ENCODE results near the gene SOS1.
"Not testable (repeated sequence)": the region's sequence is repeated elsewhere in the genome, so short reads cannot be mapped to it uniquely, and the experiment has no call there.

Gene SOS1

GRCh38 chr2:39138187-39138836, 17.5 kb upstream of the SOS1 start:
- DNase-seq = not testable (repeated sequence)

GRCh38 chr2:39136799-39137198, 15.9 kb upstream of the SOS1 start:
- DNase-seq = no peak

DNA sequence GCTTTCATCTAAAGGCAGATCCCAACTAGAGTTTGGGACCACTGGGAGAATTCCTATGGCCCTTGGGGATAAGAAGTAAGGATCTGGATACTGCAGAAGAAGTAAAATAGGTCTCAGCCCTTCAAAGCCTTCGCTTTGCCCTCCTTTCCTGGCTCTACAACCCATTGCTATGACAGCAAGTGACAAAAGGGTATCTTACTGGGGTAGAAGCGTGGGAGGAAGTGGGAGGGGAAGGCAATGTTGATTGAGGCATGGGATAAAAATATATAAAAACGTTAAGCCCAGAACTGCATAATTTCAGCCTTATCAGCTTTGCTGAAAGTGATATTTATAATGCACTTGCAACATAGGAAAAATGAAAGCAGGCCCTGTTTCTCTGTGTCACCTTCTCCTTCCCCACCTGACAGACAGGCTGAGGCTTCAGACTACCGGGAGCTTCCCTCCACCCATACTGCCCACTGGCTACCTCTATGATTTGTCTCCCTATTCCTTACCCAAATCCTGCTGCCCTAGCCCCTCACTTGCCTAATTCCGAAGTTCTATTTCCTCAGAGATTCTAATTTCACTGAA, 14.9 kb upstream of the SOS1 start:
- no peak for DNase-seq

- DNase-seq = no peak
Observed at GRCh38 chr2:39133215-39133851, 12.5 kb upstream of the SOS1 start.

DNA sequence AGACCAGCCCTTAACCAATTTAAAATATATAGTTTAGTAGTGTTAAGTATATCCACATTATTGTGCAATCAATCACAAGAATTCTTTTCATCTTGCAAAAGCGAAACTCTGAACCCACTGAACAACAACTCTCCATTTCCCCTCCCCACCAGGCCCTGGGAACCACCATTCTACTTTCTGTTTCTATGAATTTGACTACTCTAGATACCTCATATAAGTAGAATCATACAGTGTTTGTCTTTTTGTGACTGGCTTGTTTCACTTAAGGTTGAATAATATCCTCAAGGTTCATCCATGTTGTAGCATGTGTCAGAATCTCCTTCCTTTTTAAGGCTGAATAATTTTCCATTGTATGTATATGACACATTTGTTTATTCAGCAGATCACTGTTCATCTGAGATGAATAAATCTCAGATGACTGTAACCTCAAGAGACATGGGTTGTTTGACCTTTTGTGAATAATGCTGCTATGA, 8.1 kb upstream of the SOS1 start:
- DNase-seq = no peak

GRCh38 chr2:39127973-39128372, 7.1 kb upstream of the SOS1 start:
- DNase-seq = no peak

DNA sequence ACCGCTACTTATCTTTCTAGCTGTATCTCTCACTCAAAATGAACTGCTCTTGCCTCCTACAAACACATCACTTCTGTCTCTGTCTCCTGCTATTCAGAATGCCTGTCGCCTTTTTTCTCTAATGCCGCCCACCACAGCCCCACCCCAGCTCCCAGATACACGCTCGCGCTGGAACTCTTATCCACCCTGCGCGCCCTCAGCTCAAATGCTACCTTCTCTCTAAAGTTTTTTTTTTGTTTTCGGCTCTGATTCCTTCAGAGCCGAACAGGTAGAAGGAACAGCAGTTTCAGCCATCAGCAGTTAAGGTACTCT, 3.9 kb upstream of the SOS1 start:
- DNase-seq = no peak

DNA sequence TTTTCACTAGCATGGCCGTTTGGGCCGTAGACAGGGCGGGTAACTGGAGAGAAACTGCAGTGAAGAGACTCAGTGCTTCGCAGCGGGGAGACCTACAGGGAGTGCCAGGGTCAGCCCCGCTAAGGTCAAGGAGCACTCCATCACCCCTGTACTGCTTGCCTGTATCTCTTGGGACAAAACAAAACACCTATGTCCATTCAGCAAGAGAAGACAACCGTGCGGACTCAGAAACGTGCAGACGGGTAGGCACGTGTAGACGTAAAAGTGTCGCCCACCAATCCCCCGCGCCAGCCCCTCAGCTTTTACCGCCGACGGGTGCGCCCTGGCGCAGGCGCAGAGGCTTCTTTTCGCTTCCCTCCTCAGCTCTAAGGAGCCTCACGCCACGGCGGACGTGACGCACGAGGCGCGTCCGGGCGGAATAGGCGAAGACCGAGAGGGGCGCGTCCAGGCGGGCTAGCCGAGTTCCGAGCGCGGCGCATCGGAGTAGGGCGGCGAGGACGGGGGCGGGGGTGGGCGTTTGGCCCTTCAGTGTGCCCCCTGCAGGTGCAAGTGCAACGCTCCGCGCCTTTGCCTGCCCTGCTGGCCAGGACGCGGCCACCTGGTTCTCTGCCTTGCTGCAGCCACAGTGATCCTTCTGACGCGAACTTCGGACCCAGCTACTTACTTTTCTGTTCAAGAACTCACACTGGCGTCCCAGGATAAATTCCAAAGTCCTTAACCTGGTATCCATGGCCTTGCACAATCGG, 3.3 kb upstream of the SOS1 start:
- DNase-seq = peak; percentile 97

- DNase-seq = no peak
Observed at GRCh38 chr2:39123436-39123999, 2.7 kb upstream of the SOS1 start.

- peak; percentile 76 for DNase-seq
Observed at GRCh38 chr2:39121523-39122063, 742 bp upstream of the SOS1 start.

GRCh38 chr2:39120521-39120770, 405 bp downstream of the SOS1 start:
- DNase-seq = no peak

DNA sequence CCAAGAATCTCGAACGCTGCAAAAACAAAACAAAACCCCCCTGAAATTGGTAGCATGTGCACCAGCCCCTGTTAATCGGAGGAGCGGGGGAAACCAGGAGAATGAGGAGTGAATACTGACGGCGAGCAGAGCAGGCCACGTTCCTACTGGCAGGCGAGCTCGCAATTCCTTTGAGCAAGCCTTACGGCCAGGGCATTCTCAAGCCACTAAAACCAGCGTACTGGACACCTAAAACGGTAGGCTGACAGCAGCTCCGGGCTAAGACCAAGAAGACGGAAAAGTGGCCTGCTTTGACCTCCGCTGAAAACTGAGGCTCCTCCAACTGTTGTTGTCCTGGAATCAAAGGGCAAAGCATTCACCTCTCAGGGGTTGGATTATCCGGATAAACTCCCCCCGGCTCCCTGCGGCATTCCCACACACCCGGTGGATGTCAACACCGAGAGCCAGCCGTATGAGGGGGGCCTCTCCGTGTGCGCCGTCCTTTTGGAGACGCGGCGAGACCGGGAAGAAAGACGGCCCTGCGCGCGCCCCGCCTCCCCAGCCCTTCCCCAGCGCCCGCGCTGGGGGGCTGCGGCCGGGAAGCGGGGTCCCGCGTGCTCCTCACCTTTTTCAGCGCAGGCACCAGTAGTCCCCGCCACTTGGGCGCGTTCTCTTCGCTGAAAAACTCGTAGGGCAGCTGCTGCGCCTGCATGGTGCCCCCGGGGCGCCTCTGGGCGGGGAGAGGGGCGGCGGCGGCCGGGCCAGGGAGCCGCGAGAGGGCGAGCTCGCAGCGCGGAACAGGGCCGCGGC, 925 bp downstream of the SOS1 start:
- DNase-seq = peak; percentile 20

- no peak for DNase-seq
Observed at GRCh38 chr2:39118786-39119499, 1.9 kb downstream of the SOS1 start.

- no peak for DNase-seq
Observed at GRCh38 chr2:39115556-39115955, 5.3 kb downstream of the SOS1 start.

DNA sequence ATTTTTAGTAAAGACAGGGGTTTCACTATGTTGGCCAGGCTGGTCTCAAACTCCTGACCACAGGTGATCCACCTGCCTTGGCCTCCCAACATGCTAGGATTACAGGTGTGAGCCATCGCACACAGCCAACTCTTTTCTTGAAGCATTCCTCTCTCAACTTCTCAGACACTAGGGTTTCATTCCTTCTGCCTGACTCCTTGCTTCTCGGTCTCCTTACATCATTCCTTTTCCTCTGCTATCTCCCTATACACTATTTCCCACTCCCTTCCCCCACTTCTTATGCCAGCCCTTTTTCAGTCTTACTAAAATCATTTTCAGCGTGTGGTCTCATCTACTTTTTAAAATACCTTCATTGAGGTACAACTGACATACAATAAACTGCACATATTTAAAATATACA, 6.1 kb downstream of the SOS1 start:
- DNase-seq = no peak

DNA sequence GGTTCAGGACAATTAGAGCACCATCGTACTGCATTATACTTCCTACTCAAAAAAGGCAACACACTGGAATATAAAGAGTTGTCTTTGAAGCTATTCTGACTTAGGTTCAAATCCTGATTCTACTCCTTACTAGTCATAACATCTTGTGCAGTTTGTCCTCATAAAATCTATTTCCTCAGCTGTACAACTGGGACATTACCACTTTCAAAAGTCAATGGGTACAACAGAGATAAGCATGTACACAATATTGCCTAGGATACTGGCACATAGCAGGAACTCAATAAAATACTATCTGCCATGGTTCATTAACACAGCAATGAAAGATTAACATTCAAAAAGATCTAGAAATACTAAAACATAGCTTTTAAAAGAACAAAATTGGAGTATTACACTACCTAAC, 11.3 kb downstream of the SOS1 start:
- DNase-seq = no peak

DNA sequence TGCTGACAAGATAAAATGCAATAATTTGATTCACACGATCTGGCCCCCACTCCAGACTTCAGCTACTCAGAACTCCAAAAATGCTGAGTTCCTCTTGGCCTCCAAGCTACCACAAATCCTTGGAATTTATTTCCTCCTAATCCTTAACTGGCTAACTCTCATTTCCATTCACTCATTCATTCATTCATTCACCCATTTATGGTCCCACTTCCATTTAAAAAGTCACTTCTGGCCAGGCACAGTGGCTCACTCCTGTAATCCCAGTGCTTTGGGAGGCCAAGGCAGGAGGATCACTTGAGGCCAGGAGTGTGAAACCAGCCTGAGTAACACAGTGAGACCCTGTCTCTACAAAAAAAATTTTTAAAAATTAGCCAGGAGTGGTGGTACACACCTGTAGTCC, 12.5 kb downstream of the SOS1 start:
- DNase-seq = no peak

- DNase-seq = no peak
Observed at GRCh38 chr2:39107724-39108273, 13.1 kb downstream of the SOS1 start.

DNA sequence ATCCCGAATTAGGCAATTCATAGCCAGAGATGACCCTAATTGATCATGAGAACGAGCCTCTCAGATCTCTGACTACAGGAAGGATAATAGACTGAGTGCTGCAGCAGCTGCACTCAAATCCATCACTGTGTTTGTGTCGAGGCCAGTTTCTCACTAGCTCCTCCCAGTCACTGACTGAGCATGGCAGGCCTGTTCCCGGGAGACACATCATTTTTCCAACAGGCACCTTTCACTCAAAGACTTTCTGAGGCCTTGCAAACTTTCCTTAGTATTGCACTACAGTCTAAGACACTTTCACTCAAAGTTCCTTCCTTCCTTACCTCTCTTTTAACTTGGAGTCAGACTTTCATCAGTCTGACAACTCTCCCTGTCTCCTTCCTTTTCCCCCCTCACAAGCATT, 13.7 kb downstream of the SOS1 start:
- no peak for DNase-seq

DNA sequence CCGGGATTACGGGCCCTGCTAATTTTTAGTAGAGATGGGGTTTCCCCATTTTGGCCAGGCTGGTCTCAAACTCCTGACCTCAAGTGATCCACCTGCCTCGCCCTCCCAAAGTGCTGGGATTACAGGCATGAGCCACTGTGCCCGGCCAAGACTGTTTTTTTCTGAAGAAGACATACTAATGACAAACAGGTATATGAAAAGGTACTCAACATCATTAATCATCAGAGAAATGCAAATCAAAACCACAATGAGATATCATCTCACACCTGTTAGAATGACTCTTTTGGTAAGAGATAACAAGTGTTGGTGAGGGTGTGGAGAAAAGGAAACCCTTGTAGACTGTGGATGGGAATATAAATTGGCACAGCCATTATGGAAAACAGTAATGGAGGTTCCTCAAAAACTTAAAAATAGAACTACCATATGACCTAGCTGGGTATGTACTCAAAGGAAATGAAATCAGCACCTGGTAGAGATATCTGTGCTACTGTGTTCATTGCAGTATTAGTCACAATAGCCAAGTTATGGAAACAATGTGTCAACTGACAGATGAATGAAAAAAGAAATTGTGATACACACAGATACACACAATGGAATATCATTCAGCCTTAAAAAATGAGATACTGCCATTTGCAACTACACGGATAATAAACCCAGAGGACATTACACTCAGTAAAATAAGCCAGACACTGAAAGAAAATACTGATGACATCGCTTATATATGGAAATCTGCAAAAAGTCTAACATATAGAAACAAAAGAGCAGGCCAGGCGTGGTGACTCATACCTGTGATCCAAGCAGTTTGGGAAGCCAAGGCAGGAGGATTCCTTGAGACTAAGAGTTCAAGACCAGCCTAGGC, 20.8 kb downstream of the SOS1 start:
- DNase-seq = no peak
